NAMALWA (cell line): Measurements from ENCODE around the gene ATP5PD.

Source experiments
- DNase-seq: peaks from one replicate; pipeline ENCODE4 v3.0.0-alpha.2; 2015; ENCODE audit warnings: low spot score

ATP5PD gene

DNA sequence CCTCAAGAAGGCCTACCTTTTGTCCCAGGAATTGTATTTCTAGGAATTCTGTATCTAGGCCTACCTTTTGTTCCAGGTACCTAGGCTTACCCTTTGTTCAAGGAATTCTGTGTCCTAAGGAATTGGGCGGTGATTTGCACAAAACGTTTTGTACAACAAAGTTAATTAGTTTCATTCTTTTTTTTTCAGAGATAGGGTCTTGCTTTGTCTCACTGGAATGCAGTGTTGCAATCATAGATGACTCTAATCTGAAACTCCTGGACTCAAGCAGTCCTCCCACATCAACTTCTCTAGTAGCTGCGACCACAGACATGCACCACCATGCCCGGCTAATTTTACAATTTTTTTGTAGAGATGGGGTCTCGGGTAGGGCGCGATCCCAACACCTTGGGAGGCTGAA is 52.3 kb downstream of the ATP5PD start:
- no peak for DNase-seq

DNA sequence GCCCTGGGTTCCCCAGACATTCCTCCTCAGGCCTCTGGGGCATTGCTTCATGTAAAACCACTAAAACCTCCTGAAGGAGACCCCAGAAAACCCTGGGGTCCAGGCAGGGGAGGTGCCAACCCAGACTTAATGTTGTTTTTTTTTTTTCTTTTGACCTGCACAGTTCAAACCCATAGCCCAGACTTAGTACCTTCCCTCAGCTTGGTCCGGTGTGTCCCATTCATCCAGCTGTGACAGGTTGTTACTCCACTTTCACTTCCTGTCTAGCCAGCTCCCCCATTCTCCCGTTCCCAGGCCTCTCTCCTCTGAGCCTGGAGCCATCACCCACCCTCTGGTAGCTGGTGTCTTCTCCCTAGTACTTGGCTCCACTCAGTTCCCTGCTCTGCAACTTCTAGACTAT is 54.5 kb downstream of the ATP5PD start:
- no peak for DNase-seq

GRCh38 chr17:74990581-74991105 is 56.1 kb downstream of the ATP5PD start:
- no peak for DNase-seq
